Activated CD4-positive, alpha-beta T cell treated with anti-CD3 and anti-CD28 coated beads, Interleukin-2, amount 10 ng/mL, durations not matched to agents 24 days and 14 days (primary cell): ENCODE results near the gene L3MBTL2. TPM values are rescaled to one million over a fixed set of nuclear protein-coding genes. Genes with fewer than 3 reads are reported as not detected.

Source experiments
- DNase-seq: peaks from one replicate; pipeline ENCODE4 v3.0.0; 2022
- H3K27ac Mint-ChIP-seq: one replicate; pipeline ENCODE4 v1.8.0; 2022; ENCODE audit warnings: mild to moderate bottlenecking, mixed read lengths
- H3K27me3 Mint-ChIP-seq: one replicate; pipeline ENCODE4 v1.8.0; 2022; ENCODE audit warnings: mixed read lengths
- H3K36me3 Mint-ChIP-seq: one replicate; pipeline ENCODE4 v1.8.0; 2022; ENCODE audit warnings: low read depth, mild to moderate bottlenecking, mixed read lengths
- H3K4me1 Mint-ChIP-seq: one replicate; pipeline ENCODE4 v1.8.0; 2021; ENCODE audit warnings: mixed read lengths
- H3K4me3 Mint-ChIP-seq: one replicate; pipeline ENCODE4 v1.8.0; 2022; ENCODE audit warnings: mild to moderate bottlenecking, moderate library complexity, mixed read lengths
- H3K9me3 Mint-ChIP-seq: one replicate; pipeline ENCODE4 v1.8.0; 2021; ENCODE audit warnings: mixed read lengths
- intact Hi-C: fragments of 100-400 bp; cut with micrococcal nuclease; formaldehyde crosslinking; loops from one replicate; pipeline ENCODE4 v1.15.1; 2023
- total RNA-seq: library from RNA; stranded (reverse); gene quantifications from 2 replicates; pipeline ENCODE4 v1.2.3, GENCODE V29; 2022

The L3MBTL2 gene
- total RNA-seq, 1 donor from 2014 or later, result 55.0 TPM

- intact Hi-C loops, result no loop called here
- peaks cover 2% of the 10 kb centered on the region for H3K27me3 Mint-ChIP-seq
- no peak overlapping the region for H3K27ac Mint-ChIP-seq
- no peaks in the 10 kb centered on the region for H3K9me3 Mint-ChIP-seq
- no peak for DNase-seq
- H3K4me3 Mint-ChIP-seq, result no peak overlapping the region
- H3K36me3 Mint-ChIP-seq, result peaks cover 9% of the 10 kb centered on the region
- peaks cover 5% of the 10 kb centered on the region for H3K4me1 Mint-ChIP-seq
Observed at GRCh38 chr22:41241133-41241676, 36.1 kb downstream of the L3MBTL2 start.

- peaks cover 3% of the 10 kb centered on the region for H3K4me1 Mint-ChIP-seq
- no peak for DNase-seq
- H3K36me3 Mint-ChIP-seq, result peaks cover 15% of the 10 kb centered on the region
- no peaks in the 10 kb centered on the region for H3K9me3 Mint-ChIP-seq
- peaks cover 2% of the 10 kb centered on the region for H3K27me3 Mint-ChIP-seq
- H3K27ac Mint-ChIP-seq, result no peak overlapping the region
- intact Hi-C loops, result no loop called here
- H3K4me3 Mint-ChIP-seq, result no peak overlapping the region
Observed at GRCh38 chr22:41242396-41243117, 37.4 kb downstream of the L3MBTL2 start.

- Mint-ChIP-seq H3K4me3 (no peak overlapping the region), H3K27ac (no peak overlapping the region), H3K4me1 (peaks cover 3% of the 10 kb centered on the region), H3K27me3 (peaks cover 2% of the 10 kb centered on the region), H3K36me3 (peaks cover 19% of the 10 kb centered on the region), H3K9me3 (no peaks in the 10 kb centered on the region)
- no peak for DNase-seq
- intact Hi-C loops, result no loop called here
Observed at GRCh38 chr22:41243361-41243760, 38.2 kb downstream of the L3MBTL2 start.

GRCh38 chr22:41245917-41246499, 40.9 kb downstream of the L3MBTL2 start:
- no peaks in the 10 kb centered on the region for H3K27me3 Mint-ChIP-seq

GRCh38 chr22:41247703-41248102, 42.6 kb downstream of the L3MBTL2 start:
- intact Hi-C loops, result no loop called here
- no peaks in the 10 kb centered on the region for H3K4me1 Mint-ChIP-seq
- H3K4me3 Mint-ChIP-seq, result no peak overlapping the region
- H3K9me3 Mint-ChIP-seq, result no peaks in the 10 kb centered on the region
- no peak overlapping the region for H3K27ac Mint-ChIP-seq
- no peak for DNase-seq
- H3K27me3 Mint-ChIP-seq, result no peaks in the 10 kb centered on the region
- peaks cover 49% of the 10 kb centered on the region for H3K36me3 Mint-ChIP-seq

More at GRCh38 chr22:41245917-41246499, 40.9 kb downstream of the L3MBTL2 start:
- intact Hi-C loops, result no loop called here
- Mint-ChIP-seq H3K27ac (peak overlapping the region; percentile 48), H3K9me3 (no peaks in the 10 kb centered on the region), H3K4me3 (no peak overlapping the region), H3K4me1 (no peaks in the 10 kb centered on the region), H3K36me3 (peaks cover 35% of the 10 kb centered on the region)
- no peak for DNase-seq

GRCh38 chr22:41248314-41248713, 43.2 kb downstream of the L3MBTL2 start:
- Mint-ChIP-seq H3K9me3 (no peaks in the 10 kb centered on the region), H3K27me3 (no peaks in the 10 kb centered on the region), H3K36me3 (peaks cover 54% of the 10 kb centered on the region), H3K4me1 (no peaks in the 10 kb centered on the region), H3K27ac (no peak overlapping the region), H3K4me3 (no peak overlapping the region)
- intact Hi-C loops, result no loop called here
- no peak for DNase-seq

- no peak overlapping the region for H3K4me3 Mint-ChIP-seq
- peaks cover 55% of the 10 kb centered on the region for H3K36me3 Mint-ChIP-seq
- no peaks in the 10 kb centered on the region for H3K9me3 Mint-ChIP-seq
- intact Hi-C loops, result no loop called here
- no peak overlapping the region for H3K27ac Mint-ChIP-seq
- H3K27me3 Mint-ChIP-seq, result no peaks in the 10 kb centered on the region
- no peaks in the 10 kb centered on the region for H3K4me1 Mint-ChIP-seq
- DNase-seq, result no peak
Observed at GRCh38 chr22:41248758-41249157, 43.6 kb downstream of the L3MBTL2 start.

- Mint-ChIP-seq H3K27ac (no peak overlapping the region), H3K27me3 (no peaks in the 10 kb centered on the region), H3K9me3 (no peaks in the 10 kb centered on the region), H3K4me3 (no peak overlapping the region), H3K4me1 (no peaks in the 10 kb centered on the region), H3K36me3 (peaks cover 61% of the 10 kb centered on the region)
- DNase-seq, result no peak
- intact Hi-C loops, result no loop called here
Observed at GRCh38 chr22:41249442-41249841, 44.3 kb downstream of the L3MBTL2 start.

GRCh38 chr22:41250127-41250526, 45.0 kb downstream of the L3MBTL2 start:
- no peak for DNase-seq
- intact Hi-C loops, result no loop called here
- Mint-ChIP-seq H3K4me1 (no peaks in the 10 kb centered on the region), H3K4me3 (no peak overlapping the region), H3K36me3 (peaks cover 55% of the 10 kb centered on the region), H3K9me3 (no peaks in the 10 kb centered on the region), H3K27me3 (no peaks in the 10 kb centered on the region), H3K27ac (no peak overlapping the region)

- Mint-ChIP-seq H3K36me3 (peaks cover 64% of the 10 kb centered on the region), H3K27me3 (no peaks in the 10 kb centered on the region), H3K9me3 (no peaks in the 10 kb centered on the region), H3K4me1 (no peaks in the 10 kb centered on the region), H3K4me3 (no peak overlapping the region), H3K27ac (no peak overlapping the region)
- intact Hi-C loops, result no loop called here
- DNase-seq, result no peak
Observed at GRCh38 chr22:41252365-41252764, 47.3 kb downstream of the L3MBTL2 start.

GRCh38 chr22:41254230-41254629, 49.1 kb downstream of the L3MBTL2 start:
- no peaks in the 10 kb centered on the region for H3K27me3 Mint-ChIP-seq
- DNase-seq, result no peak
- no peak overlapping the region for H3K27ac Mint-ChIP-seq
- intact Hi-C loops, result no loop called here
- no peaks in the 10 kb centered on the region for H3K9me3 Mint-ChIP-seq
- H3K4me3 Mint-ChIP-seq, result no peak overlapping the region
- H3K4me1 Mint-ChIP-seq, result no peaks in the 10 kb centered on the region
- H3K36me3 Mint-ChIP-seq, result peaks cover 66% of the 10 kb centered on the region

GRCh38 chr22:41256254-41257253, 51.4 kb downstream of the L3MBTL2 start:
- H3K4me1 Mint-ChIP-seq, result no peaks in the 10 kb centered on the region
- intact Hi-C loops, result no loop called here
- no peak overlapping the region for H3K4me3 Mint-ChIP-seq
- H3K27ac Mint-ChIP-seq, result no peak overlapping the region
- DNase-seq, result no peak
- no peaks in the 10 kb centered on the region for H3K27me3 Mint-ChIP-seq
- H3K36me3 Mint-ChIP-seq, result peaks cover 59% of the 10 kb centered on the region
- no peaks in the 10 kb centered on the region for H3K9me3 Mint-ChIP-seq

GRCh38 chr22:41257696-41258095, 52.6 kb downstream of the L3MBTL2 start:
- no peaks in the 10 kb centered on the region for H3K4me1 Mint-ChIP-seq
- intact Hi-C loops, result no loop called here

More at GRCh38 chr22:41257696-41258095, 52.6 kb downstream of the L3MBTL2 start:
- Mint-ChIP-seq H3K36me3 (peaks cover 62% of the 10 kb centered on the region), H3K4me3 (no peak overlapping the region), H3K9me3 (no peaks in the 10 kb centered on the region), H3K27me3 (no peaks in the 10 kb centered on the region), H3K27ac (no peak overlapping the region)
- DNase-seq, result no peak
